AML-193 (cell line): Measurements from ENCODE around the gene OR2F1.

Source experiments
- DNase-seq, 2 experiments: peaks; one replicate each; lab custom pipeline; 2025; lab: John Stamatoyannopoulos, UW

Gene OR2F1, protein sequence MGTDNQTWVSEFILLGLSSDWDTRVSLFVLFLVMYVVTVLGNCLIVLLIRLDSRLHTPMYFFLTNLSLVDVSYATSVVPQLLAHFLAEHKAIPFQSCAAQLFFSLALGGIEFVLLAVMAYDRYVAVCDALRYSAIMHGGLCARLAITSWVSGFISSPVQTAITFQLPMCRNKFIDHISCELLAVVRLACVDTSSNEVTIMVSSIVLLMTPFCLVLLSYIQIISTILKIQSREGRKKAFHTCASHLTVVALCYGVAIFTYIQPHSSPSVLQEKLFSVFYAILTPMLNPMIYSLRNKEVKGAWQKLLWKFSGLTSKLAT

DNA sequence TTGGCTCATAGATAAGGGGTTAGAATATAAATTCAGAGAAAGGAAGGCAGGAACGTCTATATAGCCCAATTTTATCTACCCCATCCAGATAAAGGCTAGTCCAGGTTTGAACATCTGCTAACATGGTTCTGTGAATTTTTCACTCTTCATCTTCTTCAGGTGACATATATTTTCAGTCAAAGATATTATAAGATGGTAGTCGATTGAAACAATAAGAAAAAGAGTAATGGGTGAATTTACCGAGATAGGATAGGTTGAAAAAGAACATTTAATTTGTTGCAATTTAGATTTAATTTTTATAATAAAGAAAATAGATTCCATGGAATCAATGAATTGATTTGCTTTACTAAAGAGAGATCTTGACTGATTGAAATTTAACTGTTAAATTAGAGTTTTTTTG, at the start of gene OR2F1:
Gene OR2F1, plus strand, starts transcription at position 301 of the 400 bp plus-strand sequence. CDS start 5,127 bp downstream, outside the sequence.
- no peak for DNase-seq

DNA sequence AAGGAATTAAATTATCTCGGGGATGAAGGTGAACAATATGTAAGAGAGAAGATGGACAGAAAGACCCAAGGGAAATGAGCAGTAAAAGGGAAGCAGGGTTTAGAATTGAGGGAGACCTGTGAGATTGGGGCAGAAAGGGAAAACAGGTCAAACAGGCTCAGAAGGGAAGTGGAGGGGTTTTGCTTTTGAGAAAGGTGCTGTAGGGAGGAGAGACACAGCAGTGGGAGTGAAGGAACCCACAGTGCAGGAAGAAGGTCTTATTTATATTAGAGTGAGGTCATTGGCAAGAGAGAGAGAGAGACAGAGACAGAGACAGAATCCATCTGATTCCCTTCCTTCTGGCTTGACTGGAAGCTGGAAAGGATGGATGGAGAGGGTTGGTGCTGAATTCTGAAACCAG, 49.1 kb upstream of the OR2F1 start:
- DNase-seq, result no peak

DNA sequence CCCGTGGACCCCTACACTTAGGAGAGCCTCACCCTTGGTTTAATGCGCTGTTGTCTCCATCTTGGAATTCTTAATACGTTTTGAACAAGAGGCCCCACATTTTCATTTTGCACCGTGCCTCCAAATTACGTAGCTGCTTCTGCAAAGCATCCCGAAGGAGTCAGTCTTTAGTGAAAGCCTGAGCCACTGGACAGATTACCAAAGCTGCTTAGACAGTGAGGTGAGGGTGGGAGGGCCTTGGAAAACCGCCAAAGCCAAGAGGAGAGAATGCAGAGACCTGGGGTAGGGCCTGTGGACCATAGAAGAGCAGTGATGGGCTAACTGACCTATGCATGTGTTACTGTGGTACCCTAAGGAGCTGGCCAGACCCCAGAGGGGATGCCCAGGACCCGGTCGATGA, 48.5 kb upstream of the OR2F1 start:
- DNase-seq, result no peak

DNA sequence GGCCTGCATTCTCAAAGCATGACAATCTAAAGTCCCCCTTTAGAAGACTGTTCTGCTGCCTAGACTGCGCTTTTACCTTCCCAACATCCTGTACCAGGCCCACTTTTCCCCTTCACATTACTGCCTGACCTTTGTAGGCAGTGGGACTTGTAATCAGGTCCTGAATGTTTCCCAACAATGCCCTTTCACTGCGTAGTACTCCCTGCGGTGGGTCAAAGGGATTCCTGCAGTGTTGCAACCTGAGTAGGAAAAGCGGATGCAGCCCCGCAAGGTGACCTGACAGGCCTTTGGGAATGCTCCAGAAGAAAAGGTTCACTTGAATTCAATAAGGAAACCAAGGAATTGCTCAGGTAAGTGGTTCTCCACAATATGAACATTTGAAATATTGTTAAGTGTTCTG, 47.7 kb upstream of the OR2F1 start:
- DNase-seq, result no peak

DNA sequence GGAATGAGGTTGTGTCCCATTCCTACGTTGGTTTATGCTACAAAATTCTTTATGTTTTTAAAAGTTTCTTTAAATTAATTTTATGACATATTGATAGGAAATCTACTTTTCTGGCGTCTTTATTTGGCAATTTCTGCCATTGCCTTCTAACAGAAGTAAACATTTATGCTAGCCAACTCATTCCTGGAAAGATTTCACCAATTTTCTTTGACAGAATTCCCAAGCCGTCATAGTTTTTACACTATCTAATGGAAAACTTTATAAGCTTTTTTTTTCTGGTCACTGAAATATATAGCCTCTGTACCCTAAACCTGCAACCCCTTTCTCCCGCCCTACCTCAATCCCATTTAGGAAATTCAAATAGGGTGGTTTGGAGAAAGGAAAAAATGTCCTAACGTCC, 46.5 kb upstream of the OR2F1 start:
- no peak for DNase-seq

DNA sequence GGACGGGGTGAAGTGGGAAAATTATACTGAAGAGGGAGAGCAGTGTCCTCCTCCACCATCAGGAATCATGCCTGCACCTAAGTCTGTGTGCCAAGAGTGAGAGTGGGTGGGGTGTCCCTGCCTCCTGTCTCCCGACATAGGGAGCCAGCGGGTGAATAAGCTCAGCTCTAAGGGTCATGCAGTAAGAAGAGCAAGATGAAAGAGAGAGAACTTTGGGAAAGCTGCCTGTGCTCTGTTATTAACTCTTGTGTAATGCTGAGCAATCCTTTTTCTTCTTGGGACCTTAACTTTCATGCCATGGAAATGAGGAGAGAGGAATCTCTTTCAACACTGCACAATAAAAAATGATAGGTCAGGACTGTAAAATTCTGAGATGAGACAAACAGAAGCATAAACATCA, 44.8 kb upstream of the OR2F1 start:
- no peak for DNase-seq

DNA sequence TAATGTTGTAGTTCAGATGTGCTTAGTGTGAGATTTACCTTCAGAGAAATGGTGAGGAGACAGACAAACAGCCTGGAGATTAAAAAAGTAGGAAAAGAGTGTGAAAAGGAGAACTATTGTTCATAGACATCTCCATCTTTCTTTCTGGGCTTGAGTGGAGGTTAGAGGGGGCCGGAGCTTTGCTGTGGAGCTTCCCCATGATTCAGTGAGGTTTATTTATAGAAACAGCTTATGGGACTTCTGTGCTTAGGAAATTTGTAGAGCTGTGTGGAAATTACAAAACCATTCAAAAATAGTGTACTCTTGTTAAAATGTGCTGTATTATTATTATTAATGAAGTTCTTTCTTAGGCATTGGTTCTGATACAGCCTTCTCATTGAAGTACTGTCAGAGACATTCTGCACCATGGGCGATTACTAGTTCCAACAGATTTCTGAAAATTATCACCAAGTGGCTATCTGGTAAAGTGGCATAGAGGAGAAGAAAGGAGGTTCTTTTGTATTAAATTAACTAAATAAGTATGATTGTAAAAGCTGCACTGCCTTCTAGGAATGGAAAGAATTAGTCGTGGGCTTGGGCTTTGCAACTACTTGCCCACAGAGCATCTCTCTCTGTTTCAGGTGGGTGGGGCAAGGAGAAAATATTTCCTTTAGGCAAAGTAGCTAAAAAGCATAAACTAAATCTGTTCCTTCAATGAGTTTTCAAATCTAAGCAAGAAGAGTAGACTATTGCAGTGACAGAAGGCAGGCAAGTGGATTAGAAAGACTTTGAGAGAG, 44.0 kb upstream of the OR2F1 start:
- no peak for DNase-seq

DNA sequence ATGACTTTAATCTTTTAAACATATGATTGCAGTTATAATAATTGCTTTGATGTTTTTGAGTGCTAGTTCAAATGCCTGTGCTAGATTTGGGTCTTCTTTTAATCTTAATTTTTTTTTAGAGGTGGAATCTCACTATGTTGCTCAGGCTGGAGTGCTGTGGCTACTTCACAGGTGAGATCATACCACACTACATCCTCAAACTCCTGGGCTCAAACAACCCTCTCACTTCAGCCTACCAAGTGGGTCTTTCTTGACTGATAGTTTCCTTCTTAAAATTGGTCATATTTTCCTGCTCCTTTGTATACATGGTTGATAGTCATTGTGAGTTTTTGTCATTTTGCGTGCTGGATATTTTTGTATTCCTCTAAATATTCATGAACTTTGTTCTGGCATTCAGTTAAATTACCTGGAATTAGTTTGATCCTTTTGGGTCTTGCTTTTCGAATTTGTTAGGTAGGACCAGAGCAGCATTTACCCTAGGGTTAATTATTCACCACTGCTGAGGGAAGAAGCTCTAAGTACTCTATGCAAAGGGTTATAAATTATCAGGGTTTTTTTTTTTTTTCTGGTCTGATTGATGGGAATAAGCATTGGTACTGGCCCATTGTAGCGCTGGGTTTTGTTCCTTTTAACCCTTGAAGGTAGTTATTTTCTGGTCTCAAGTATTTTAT, 40.6 kb upstream of the OR2F1 start:
- no peak for DNase-seq

DNA sequence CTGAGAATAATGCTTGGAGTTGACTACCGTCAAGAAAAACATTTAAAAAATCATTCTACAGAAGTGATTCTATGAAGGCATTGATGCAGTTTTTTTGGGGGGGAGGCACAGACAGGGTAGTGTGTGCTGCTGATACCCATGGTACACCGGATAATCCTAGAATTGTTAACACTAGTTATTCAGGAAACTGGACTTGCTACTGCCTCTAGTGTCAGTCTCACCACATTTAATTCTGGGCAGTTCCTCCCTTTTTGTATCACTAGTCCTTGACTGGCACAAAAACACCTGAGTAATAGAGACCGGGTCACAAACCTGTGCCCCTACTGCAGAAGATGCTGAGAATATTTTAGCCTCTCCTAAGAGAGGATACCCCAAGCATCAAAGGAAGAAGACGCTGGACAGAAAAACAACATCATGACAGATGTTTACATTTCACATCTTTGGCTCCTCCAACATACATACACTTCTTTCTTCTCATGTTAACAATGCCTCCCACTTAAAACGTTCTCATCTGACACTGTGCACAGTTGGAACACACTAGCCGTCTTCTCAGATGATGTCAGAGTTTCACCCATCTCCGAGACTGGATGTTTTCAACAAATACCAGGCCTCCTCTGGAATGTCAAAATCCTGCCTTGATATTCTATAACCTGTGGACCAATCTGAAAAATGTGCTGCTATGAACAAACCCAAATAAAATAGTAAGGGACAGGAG, 39.5 kb upstream of the OR2F1 start:
- DNase-seq, result no peak

DNA sequence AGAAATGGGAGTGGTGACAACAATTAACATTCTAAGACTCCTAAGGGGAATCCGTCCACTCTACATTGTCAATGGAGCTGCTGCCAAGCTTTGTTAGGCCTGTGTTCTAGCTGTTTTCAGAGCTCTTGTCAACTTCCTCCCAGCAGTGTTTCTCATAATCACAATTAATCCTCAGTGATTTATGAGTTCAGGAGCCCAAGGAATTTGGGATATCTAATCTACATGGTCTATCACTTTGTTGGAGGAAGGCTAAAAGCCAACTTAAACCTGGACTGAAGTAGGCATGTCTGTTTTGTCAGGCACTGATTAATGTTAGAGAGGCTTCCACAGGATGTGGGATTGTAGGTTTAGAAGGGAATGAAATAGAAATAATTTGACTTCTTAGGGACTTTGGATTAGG, 29.8 kb upstream of the OR2F1 start:
- DNase-seq, result no peak

DNA sequence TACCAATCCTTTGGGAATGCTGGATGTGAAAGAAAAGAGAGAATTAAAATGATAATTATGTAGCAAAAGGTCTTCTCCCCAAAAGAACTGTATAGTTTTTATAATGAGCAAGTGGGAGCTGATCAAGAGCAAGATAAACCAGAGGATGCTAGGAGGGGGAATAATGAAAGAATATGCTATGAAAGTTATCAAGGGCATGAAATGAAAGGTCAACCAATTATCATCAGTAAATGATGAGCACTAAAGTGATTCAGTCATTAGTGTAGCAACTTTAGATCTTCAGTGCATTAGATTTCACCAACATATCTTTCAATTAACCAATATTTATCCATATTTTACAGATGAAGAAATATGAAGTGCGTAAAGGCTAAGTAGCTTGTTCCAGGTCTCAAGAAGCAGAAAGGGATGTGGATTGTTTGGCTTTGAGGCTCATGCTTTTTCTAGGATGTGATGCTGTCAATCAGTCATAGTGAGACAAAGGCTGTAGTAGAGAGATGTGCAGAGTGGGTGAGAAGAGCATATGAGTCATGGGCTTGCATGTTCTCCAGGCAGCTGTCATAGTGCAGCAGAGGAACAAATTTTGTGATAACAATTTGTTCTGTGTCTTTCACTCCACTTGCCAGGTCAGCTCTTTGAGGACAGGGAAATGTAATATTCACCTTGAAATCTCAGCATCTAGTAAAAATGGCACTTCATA, 25.3 kb upstream of the OR2F1 start:
- DNase-seq, result no peak

DNA sequence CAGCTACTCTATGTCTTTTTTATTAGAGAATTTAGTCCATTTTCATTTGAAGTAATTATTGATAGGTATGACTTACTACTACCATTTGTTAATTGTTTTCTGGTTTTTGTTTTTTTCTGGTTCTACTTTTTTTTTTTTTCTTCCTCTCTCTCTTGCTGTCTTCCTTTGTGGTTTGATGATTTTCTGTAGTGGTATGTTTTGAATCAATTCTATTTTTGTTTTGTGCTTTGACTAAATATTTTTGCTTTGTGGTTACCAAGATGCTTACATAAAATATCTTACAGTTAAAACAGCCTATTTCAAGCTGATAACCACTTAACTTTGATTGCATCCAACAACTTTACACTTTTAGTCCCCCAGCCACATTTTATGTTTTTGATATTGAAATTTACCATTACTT, 22.9 kb upstream of the OR2F1 start:
- no peak for DNase-seq

DNA sequence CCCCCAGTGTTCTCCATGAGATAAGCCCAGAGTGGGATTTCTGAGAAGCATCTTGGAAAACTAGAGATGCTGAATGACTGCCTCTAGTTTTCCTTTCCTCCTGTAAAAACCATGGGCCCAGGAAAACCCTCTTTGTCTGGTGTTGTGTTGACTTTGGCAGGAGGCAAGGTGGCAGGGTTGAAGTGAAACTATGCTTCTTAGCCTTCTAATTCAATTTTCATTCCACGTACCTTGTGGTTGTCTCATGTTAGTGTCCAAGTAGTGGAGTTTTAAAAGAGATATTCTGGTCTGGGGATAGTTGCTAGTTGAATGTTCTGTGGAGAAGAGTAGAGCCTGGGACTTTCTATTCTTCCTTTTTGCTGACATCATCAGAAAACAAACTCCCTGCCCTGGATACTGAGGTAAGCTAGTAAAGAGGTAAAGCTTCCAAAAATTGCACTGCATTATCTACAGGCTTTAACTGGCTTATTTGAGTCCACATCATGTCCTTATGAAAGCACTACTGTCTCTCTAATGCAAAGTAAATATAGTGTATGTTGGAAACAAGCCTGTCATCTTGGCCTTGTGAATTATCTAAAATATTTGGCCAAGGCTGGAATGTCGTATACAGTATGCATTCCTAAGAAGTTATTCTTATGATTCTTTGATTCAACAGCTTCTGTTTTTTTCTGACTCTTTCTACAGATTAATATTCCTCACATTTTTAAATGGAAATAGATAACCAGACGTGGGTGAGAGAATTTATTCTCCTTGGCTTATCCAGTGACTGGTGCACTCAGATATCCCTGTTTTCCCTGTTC, 19.9 kb upstream of the OR2F1 start, which contains the start of gene OR2F2:
Gene OR2F2, plus strand, starts transcription at position 708 of the 800 bp plus-strand sequence. Its CDS starts 0 bp downstream, at position 708.
- DNase-seq, result no peak

DNA sequence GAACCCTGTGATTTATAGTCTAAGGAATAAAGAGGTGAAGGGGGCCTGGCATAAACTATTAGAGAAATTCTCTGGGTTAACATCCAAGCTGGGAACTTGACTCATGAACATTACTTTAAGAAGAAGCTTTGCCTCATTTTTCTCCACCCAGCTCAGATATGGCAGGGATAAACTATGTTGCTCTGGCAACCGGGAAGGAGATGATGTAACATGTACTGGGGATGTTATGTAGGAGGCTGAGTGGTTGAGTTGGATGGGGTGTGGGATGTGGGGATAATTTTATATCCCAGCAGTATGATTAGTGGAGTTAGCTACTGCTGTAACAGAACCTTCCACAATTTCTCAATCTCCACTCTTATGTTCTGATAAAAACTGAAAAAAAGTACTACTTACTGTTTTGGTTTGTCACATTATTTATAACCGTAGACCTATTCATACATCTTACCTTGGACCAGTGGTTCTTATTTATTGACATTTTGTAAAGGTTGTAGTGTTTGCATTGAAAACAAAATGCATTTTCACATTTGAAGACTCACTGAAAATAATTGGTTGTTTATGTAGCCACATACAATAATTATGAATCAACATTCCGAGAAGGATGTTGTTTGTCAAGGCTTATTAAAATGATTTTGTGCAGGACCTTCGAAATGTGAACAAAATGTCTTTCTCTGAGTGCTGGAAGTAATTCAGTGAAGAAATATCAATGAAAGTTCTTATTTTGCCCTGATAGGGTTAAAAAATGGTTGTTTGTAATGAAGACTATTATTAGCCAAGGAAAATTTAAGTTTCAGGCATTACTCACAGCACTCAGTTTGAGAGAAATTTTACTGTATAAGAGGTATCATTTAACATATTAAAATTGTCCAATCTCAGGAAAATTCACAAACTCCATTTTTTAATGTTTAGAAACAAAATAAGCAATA, 18.3 kb upstream of the OR2F1 start:
- DNase-seq, result no peak

DNA sequence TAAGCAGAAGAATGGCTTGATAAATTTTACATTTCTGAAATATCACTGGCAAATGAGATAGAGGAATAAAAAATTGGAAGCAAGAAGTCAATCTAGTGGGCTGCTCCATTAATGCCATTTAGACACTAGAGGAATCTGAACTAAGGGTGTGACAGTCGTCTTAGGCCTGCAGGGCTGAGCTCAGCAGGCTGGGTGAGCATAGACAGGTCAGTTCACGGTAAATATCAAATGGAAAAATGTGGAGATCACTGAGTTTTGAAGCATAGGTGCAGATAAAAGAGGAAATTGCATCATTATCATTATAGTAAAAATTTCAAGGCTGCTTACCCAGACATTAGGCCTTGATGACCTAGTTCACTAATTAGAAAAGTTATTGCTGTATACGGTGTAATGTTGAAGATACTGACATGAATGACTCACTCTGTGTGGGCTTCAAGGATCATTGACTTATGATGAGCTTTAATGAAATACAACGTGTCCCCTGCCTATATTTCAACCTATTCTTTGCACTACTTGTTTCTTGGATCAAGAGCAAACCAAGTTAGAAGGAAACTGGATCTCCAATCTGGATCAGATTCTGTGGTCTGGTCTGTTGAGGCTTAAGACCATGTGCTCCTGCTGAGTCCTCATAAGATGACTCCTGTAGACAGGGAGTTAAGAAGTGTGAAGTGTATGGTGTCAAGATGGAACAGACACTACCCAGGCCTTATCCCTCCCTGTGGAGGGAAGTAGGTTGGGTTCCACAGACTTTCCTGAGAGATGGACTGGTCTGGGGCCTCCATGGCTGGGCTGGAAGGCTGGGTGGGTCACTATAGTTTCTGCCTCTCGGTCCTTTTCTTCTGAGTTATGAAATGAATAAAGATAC, 16.0 kb upstream of the OR2F1 start:
- DNase-seq, result no peak

DNA sequence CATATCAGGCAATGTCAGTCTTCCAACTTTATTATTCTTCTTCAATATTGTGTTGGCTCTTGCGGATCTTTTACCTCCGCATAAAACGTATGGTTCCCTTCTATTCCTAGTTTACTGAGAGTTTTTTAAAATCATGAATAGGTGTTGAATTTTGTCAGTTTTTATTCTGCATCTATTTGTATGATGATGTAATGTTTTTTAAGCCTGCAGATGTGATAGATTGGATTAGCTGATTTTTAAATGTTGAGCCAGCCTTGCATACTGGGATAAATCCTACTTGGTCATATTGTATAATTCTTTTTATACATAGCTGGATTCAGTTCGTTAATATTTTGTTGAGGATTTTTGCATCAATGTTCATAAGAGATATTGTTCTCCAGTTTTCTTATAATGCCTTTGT, 9.2 kb upstream of the OR2F1 start:
- no peak for DNase-seq

DNA sequence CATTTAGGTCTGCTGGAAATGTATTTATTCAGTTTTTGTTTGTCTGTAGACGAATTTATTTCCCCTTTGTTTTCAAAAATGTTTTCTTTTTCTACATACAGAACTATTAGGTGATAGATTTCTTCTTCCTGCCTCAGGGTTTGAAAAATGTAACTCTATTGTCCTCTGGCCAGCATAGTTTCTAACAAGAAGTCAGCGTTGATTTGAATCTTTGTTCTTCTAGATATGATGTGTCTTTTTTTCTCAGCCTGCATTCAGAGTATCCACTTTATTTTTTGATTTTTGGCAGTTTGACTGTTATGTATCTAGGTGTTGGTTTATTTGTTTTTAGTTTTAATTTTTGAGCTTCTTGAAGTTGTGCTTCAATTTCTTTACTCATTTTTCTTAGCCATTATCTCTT, 7.5 kb upstream of the OR2F1 start:
- DNase-seq, result no peak

DNA sequence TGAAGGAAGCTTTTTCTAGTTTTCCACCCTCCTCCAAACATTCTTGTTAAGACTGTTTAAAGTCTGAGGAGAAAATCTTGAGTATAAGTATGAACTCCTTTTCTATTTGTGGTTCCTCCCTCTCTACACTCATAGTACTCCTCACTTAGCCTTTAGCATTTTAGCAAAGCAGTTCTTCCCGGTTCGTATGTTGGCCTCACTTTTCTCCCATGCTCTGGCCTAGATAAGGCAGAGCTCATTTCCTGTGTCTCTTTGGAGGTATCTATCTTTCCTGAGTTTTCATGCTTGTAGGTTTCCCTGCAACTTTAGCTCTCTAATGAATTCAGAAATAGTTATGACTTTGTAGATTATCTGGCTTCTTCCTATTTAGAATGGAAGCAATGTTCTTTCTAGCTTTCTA, 5.9 kb upstream of the OR2F1 start:
- DNase-seq, result no peak

DNA sequence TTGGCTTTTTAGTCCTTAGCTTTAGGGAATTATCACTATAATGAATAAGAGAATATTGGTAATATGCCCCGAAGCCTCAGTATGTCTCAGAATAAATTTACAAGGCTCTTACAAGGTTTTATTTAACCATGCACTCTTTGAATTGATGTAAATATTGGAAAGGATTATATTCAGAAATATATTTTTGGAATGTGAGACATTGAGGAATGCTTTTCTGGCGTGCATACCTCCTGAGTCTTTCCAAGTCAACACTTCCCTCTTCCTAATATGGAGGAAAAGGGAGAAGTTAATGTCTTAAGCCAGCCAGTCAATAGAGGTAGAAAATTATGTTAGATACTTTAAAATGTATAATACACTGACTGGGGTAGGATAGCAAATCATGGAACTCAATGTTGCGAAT, 1.2 kb upstream of the OR2F1 start:
- no peak for DNase-seq
